NAMALWA (cell line): Measurements from ENCODE around the gene AIFM3.
"Not testable (repeated sequence)": the region's sequence is repeated elsewhere in the genome, so short reads cannot be mapped to it uniquely, and the experiment has no call there.

Experiments used
- DNase-seq: peaks from one replicate; pipeline ENCODE4 v3.0.0-alpha.2; 2015; ENCODE audit warnings: low spot score

Gene AIFM3

GRCh38 chr22:20940904-20941385, 26.1 kb upstream of the AIFM3 start:
- no peak for DNase-seq

- DNase-seq: not testable (repeated sequence)
Observed at GRCh38 chr22:20942203-20942902, 24.7 kb upstream of the AIFM3 start.

GRCh38 chr22:20943104-20943933, 23.7 kb upstream of the AIFM3 start:
- no peak for DNase-seq

GRCh38 chr22:20944042-20944441, 23.0 kb upstream of the AIFM3 start:
- DNase-seq: no peak

GRCh38 chr22:20945578-20945934, 21.5 kb upstream of the AIFM3 start:
- no peak for DNase-seq

- DNase-seq: no peak
Observed at GRCh38 chr22:20946080-20946986, 20.7 kb upstream of the AIFM3 start.

GRCh38 chr22:20946991-20947390, 20.1 kb upstream of the AIFM3 start:
- DNase-seq: no peak

- no peak for DNase-seq
Observed at GRCh38 chr22:20948450-20948849, 18.6 kb upstream of the AIFM3 start.

- DNase-seq: no peak
Observed at GRCh38 chr22:20948989-20949388, 18.1 kb upstream of the AIFM3 start.

GRCh38 chr22:20949698-20950183, 17.3 kb upstream of the AIFM3 start:
- no peak for DNase-seq

GRCh38 chr22:20951151-20951931, 15.7 kb upstream of the AIFM3 start:
- no peak for DNase-seq

GRCh38 chr22:20951932-20952380, 15.1 kb upstream of the AIFM3 start:
- DNase-seq: no peak

- DNase-seq: no peak
Observed at GRCh38 chr22:20952544-20953341, 14.3 kb upstream of the AIFM3 start.

GRCh38 chr22:20953342-20953608, 13.8 kb upstream of the AIFM3 start:
- no peak for DNase-seq

- DNase-seq: no peak
Observed at GRCh38 chr22:20953668-20954500, 13.2 kb upstream of the AIFM3 start.

GRCh38 chr22:20955548-20955947, 11.5 kb upstream of the AIFM3 start:
- DNase-seq: peak; percentile 24

- DNase-seq: no peak
Observed at GRCh38 chr22:20956258-20957101, 10.6 kb upstream of the AIFM3 start.

- DNase-seq: no peak
Observed at GRCh38 chr22:20957102-20957682, 9.9 kb upstream of the AIFM3 start.
